Fibroblast of pulmonary artery (primary cell): ENCODE data around the gene NT5DC1.

Experiments
- DNase-seq: peaks from one replicate; pipeline ENCODE4 v3.0.0-alpha.2; 2010; ENCODE audit warnings: low read depth
- H3K4me3 ChIP-seq: replicated peaks from 2 replicates; pipeline ENCODE4 v1.5.1; 2011; ENCODE audit warnings: low read depth, mild to moderate bottlenecking, control low read depth, low read length, moderate library complexity
- TF ChIP-seq, protein P1 (sequence below): IDR thresholded peaks from 2 replicates; pipeline ENCODE4 v1.5.1; 2011; ENCODE audit warnings: mild to moderate bottlenecking, control low read depth, low read length, inconsistent platforms; ENCODE audit errors: missing control alignments

Gene NT5DC1

DNA sequence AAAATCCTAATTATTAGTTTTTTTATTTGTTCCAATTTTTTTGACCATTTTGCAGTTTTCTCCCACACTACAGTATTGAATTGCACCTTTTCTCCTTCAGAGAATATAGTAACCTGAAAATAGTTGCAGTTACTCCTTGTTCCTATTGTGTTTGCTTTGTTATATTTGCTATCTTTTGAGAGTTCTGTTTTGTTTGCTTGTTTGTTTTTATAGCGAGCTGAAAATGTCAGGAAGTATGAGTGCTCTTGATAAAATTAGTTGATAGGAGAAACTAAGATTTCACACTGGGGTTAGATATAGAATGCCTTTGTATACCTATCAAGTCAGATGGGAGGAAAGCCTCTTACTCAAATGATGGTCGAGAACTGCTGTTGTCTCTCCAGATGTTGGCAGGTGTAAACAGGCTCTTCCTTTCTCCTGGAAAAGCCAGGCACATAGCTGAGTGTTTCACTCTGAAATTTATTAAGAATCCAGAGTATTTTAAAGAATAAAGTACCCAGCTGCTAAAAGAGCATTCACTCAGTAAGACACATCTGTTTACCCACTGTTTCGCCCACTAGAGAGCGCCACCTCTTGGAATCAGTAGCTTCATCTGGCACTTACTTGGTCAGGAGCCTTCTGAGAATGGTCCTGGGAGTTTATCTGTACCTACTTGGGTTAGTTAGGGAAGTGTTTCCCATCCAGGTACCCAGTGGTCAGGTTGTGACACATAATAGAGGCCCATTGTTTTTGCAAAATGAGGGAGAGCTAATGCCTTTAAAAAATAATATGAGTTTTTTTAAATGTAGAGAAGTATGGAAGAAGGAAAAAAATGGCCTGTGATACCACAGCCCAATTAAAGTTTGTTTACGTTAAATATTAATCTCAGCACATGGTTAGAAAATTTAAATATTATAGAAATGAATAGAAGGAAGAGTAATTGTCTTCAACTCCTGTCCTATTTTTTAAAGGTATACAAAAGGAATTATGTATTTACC lies 11.2 kb downstream of the NT5DC1 start:
- H3K4me3 ChIP-seq = no peak overlapping the region
- peak; percentile 65 for DNase-seq
- TF ChIP-seq, protein P1, sequence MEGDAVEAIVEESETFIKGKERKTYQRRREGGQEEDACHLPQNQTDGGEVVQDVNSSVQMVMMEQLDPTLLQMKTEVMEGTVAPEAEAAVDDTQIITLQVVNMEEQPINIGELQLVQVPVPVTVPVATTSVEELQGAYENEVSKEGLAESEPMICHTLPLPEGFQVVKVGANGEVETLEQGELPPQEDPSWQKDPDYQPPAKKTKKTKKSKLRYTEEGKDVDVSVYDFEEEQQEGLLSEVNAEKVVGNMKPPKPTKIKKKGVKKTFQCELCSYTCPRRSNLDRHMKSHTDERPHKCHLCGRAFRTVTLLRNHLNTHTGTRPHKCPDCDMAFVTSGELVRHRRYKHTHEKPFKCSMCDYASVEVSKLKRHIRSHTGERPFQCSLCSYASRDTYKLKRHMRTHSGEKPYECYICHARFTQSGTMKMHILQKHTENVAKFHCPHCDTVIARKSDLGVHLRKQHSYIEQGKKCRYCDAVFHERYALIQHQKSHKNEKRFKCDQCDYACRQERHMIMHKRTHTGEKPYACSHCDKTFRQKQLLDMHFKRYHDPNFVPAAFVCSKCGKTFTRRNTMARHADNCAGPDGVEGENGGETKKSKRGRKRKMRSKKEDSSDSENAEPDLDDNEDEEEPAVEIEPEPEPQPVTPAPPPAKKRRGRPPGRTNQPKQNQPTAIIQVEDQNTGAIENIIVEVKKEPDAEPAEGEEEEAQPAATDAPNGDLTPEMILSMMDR = peak; percentile 83

DNA sequence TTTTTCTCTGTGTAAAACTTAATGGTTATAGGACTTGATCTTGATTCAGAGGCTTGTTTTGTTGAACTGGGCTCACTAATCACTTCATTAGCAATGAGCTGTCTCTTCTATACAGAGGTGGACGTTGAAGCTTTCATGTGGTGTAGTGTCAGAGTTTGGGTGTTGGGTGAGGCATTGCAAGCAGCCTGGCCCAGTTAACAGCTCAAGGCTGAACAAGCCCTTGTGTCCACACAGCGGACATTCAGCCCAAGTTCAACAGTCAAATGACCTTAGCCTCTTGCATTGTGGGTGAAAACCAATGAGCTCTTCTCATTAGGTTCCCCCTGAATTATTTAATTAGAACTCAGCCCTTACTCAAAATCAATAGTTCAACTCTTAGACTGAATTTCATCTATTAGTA lies 12.7 kb downstream of the NT5DC1 start:
- TF ChIP-seq, protein P1 = no peak
- no peak for DNase-seq

DNA sequence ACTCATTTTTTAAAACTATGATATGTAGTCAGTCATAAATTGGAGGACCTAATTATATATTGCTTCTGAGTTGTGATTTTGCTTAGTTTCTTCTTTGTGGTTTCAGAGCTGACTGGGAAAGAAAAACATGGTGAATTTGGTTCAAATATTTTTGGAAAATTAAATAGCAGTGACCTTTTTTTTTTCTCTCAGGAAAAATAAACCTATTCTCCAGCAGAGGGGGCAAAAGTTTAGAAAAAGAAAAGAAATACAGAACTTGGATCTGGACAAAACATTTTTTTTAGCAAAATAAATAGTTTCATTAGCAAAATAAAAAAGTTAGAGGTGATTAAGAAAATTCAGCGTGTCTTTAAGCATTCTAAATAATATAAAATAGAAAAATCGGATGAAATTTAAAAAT lies 15.1 kb downstream of the NT5DC1 start:
- DNase-seq = peak; percentile 23
- TF ChIP-seq, protein P1 = peak; percentile 41
- H3K4me3 ChIP-seq = no peak overlapping the region

More for the DNA sequence above, 12.7 kb downstream of the NT5DC1 start:
- H3K4me3 ChIP-seq = no peak overlapping the region

DNA sequence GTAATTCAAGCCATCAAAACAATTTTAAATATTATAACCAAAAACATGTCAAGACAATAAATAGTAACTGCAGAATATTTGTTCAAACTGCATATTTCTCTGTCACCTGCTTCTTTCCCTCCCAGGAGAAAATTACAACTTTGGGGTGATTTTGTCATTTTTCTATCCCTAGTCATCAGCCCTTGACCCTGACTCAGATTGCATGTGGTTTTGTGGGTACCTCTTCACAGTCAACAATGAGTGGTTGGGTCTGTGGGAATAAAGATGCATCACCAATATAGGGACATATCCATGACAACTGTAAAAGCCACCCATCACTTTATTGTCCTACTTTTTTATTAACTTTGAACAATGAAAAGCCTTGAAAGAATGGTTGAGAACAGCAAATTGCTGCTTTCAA lies 18.0 kb downstream of the NT5DC1 start:
- TF ChIP-seq, protein P1 = no peak

DNA sequence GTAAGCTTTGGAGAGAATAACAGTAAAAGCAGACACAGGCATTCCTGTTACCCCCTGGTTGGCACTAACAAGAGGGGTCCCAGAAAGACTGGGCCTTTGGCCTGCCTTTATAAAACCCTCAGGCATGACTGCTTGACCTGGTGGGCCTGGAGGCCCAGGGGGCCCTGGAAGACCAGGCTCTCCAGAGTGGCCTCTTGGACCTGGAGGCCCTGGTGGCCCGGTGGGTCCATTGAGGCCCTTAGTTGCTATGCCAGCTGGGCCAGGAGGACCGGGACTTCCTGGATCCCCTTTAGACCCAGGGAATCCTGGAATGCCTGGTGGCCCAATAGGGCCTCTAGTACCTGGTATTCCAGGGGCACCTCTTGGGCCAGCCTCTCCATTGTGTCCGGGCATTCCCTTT lies 19.8 kb downstream of the NT5DC1 start:
- DNase-seq = no peak
- TF ChIP-seq, protein P1 = no peak
- H3K4me3 ChIP-seq = no peak overlapping the region

More for the DNA sequence above, 18.0 kb downstream of the NT5DC1 start:
- H3K4me3 ChIP-seq = no peak overlapping the region
- DNase-seq = no peak

DNA sequence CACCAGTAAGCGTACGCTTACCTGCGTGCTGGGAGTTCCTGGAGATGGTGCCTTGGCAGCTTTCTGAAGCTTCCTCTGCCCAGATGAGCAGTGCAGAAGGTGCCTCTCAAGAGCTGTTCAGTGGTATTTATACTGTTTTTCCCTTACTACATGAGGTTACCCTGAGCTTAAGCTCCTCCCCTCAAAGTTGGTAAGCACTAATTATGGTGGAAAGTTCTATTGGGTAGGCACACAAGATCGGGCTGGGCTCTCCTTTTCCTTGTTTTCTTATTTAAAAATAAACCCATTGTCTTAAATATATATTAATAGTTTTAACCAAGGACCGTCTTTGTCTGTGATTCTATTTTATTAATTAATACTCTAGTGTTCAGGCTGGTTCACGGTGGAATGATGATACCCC lies 25.4 kb downstream of the NT5DC1 start, which contains the start of gene COL10A1:
Gene COL10A1, minus strand, starts transcription at position 101 of the 400 bp plus-strand sequence. CDS start 640 bp downstream, outside the sequence.
- TF ChIP-seq, protein P1 = no peak
- no peak within 1 kb of the TSS for H3K4me3 ChIP-seq
- no peak for DNase-seq
